ENCODE data around the gene HIC1. TPM values are rescaled to one million over a fixed set of nuclear protein-coding genes. Genes with fewer than 3 reads are reported as not detected.

The HIC1 gene
- total RNA-seq, 1 donor = 18.5 TPM

DNA sequence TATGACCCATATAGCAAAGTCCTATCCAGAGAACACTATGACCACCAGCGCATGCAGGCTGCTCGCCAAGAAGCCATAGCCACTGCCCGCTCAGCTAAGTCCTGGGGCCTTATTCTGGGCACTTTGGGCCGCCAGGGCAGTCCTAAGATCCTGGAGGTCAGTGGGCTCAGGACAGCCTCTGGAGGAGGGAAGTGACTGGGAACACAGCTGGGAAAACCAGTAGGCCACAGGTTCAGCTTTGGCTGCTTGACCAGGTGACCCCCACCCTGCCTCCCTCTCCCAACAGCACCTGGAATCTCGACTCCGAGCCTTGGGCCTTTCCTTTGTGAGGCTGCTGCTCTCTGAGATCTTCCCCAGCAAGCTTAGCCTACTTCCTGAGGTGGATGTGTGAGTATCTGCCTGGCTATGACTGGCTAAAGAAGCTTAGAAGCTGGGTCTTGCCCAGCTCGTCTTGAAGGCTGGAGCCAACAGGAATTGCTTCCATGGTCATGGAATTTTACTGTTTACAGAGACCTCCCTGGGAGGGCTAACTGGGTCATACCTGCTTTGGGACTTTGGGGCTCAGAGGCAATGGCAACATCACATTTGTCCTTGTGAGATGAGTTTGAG is 14.6 kb upstream of the HIC1 start:
- Histone ChIP-seq H3K9me3 (ENCODE audit: low read depth, low read length) (no peaks in the 10 kb centered on the region), H3K4me3 (ENCODE audit: insufficient read depth, low read length) (no peak overlapping the region), H2AFZ (ENCODE audit: low read length) (no peak overlapping the region), H3K36me3 (ENCODE audit: insufficient read depth, low read length) (peaks cover 55% of the 10 kb centered on the region), H4K20me1 (ENCODE audit: insufficient read depth, low read length) (no peaks in the 10 kb centered on the region), H3K27ac (ENCODE audit: low read depth, low read length) (no peak overlapping the region), H3K27me3 (ENCODE audit: insufficient read depth, low read length) (no peaks in the 10 kb centered on the region), H3K79me2 (ENCODE audit: insufficient read depth, low read length) (peaks cover 21% of the 10 kb centered on the region), H3K4me1 (ENCODE audit: insufficient read depth, low read length) (peaks cover 37% of the 10 kb centered on the region), H3K4me2 (ENCODE audit: insufficient read depth, low read length) (no peak overlapping the region)
- TF ChIP-seq, protein P1, sequence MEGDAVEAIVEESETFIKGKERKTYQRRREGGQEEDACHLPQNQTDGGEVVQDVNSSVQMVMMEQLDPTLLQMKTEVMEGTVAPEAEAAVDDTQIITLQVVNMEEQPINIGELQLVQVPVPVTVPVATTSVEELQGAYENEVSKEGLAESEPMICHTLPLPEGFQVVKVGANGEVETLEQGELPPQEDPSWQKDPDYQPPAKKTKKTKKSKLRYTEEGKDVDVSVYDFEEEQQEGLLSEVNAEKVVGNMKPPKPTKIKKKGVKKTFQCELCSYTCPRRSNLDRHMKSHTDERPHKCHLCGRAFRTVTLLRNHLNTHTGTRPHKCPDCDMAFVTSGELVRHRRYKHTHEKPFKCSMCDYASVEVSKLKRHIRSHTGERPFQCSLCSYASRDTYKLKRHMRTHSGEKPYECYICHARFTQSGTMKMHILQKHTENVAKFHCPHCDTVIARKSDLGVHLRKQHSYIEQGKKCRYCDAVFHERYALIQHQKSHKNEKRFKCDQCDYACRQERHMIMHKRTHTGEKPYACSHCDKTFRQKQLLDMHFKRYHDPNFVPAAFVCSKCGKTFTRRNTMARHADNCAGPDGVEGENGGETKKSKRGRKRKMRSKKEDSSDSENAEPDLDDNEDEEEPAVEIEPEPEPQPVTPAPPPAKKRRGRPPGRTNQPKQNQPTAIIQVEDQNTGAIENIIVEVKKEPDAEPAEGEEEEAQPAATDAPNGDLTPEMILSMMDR (IDR thresholded peaks at IDR 0.05; ENCODE audit: extremely low read depth, low read depth, low read length) = no peak
- DNase-seq (ENCODE audit: insufficient read length, low spot score, missing footprints) = no peak

DNA sequence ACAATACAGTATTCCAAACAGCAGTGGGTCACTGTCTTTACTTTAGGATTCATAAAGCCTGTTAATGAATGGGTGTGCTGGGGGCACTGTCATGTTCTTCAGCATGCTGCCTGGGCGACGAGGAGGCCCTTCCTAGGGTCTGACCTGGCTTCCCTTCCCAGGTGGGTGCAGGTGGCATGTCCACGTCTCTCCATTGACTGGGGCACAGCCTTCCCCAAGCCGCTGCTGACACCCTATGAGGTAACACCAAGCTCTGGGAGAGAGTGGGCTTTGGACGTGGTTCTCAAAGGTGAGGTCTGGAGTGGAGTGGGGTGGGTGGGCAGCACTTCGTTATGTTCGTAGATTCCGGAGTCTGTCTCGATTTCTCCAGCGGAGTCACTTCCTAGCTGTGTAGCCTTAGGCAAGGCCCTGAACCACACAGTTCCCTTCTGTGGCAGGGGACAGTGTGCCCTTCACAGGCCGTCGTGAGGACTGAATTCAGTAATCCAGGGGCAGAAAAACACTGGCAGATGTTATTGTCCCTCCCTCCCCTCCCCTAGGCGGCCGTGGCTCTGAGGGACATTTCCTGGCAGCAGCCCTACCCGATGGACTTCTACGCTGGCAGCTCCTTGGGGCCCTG is 13.9 kb upstream of the HIC1 start:
- no peaks in the 10 kb centered on the region for H3K27me3 ChIP-seq (ENCODE audit: insufficient read depth, low read length)
- no peak for DNase-seq (ENCODE audit: insufficient read length, low spot score, missing footprints)

DNA sequence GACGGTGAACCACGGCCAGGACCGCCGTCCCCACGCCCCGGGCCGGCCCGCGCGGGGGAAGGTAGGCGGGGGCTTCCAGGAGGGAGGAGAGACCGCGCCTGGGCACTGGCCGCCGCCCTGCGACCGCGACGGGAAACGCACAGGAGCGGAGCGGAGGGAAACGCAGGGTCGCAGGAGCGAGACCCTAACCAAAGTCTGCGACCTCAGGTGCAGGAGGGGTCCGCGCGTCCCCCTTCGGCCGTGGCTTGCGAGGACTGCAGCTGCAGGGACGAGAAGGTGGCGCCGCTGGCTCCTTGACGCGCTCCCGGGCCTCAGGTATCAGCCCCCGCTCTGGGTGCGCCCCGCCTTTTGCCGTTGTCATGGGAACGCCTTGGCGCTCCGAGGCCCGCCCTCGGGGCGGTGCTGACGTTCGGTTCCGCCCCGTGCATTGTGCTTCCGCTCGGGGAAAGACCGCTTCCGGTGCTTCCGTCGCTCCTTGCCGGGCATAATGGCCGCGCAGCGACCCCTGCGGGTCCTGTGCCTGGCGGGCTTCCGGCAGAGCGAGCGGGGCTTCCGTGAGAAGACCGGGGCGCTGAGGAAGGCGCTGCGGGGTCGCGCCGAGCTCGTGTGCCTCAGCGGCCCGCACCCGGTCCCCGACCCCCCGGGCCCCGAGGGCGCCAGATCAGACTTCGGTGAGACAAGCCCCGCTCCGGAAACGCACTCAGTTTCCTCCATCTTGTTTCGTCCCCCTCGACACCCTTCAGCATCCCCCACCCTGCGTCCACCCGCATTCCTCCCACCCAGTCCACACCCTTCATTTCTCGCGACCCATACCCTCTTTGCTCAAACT is 13.1 kb upstream of the HIC1 start, which contains the start of gene OVCA2:
Gene OVCA2 (plus strand): TSS at position 462 of the 829 bp plus-strand sequence. CDS start 26 bp downstream, at position 488.
- H3K4me1 ChIP-seq (ENCODE audit: insufficient read depth, low read length) = peaks cover 34% of the 10 kb centered on the region
- peaks cover 21% of the 10 kb centered on the region for H3K79me2 ChIP-seq (ENCODE audit: insufficient read depth, low read length)
- peak within 1 kb of the TSS; percentile 82 for H3K4me2 ChIP-seq (ENCODE audit: insufficient read depth, low read length)
- H3K36me3 ChIP-seq (ENCODE audit: insufficient read depth, low read length) = peaks cover 48% of the 10 kb centered on the region
- H3K9me3 ChIP-seq (ENCODE audit: low read depth, low read length) = no peaks in the 10 kb centered on the region
- TF ChIP-seq, protein P1 (IDR thresholded peaks at IDR 0.05; ENCODE audit: extremely low read depth, low read depth, low read length) = peak; percentile 37
- peak within 1 kb of the TSS; percentile 80 for H3K27ac ChIP-seq (ENCODE audit: low read depth, low read length)
- peak within 1 kb of the TSS; percentile 66 for H2AFZ ChIP-seq (ENCODE audit: low read length)
- DNase-seq (ENCODE audit: insufficient read length, low spot score, missing footprints) = peak; percentile 98
- H4K20me1 ChIP-seq (ENCODE audit: insufficient read depth, low read length) = no peaks in the 10 kb centered on the region
- no peaks in the 10 kb centered on the region for H3K27me3 ChIP-seq (ENCODE audit: insufficient read depth, low read length)
- H3K4me3 ChIP-seq (ENCODE audit: insufficient read depth, low read length) = peak within 1 kb of the TSS; percentile 73

More for the DNA sequence above, 13.9 kb upstream of the HIC1 start:
- Histone ChIP-seq H3K79me2 (ENCODE audit: insufficient read depth, low read length) (peaks cover 21% of the 10 kb centered on the region), H2AFZ (ENCODE audit: low read length) (peak overlapping the region; percentile 66), H3K36me3 (ENCODE audit: insufficient read depth, low read length) (peaks cover 51% of the 10 kb centered on the region), H3K27ac (ENCODE audit: low read depth, low read length) (peak overlapping the region; percentile 80), H3K4me2 (ENCODE audit: insufficient read depth, low read length) (peak overlapping the region; percentile 82), H3K9me3 (ENCODE audit: low read depth, low read length) (no peaks in the 10 kb centered on the region), H3K4me3 (ENCODE audit: insufficient read depth, low read length) (peak overlapping the region; percentile 73), H3K4me1 (ENCODE audit: insufficient read depth, low read length) (peaks cover 34% of the 10 kb centered on the region), H4K20me1 (ENCODE audit: insufficient read depth, low read length) (no peaks in the 10 kb centered on the region)
- TF ChIP-seq, protein P1 (IDR thresholded peaks at IDR 0.05; ENCODE audit: extremely low read depth, low read depth, low read length) = no peak
